HepG2 (cell line): ENCODE data around the gene SVOP. TPM values are rescaled to one million over a fixed set of nuclear protein-coding genes. Genes with fewer than 3 reads are reported as not detected.

Source experiments
- ATAC-seq: fragments of 200-7000 bp; cut with Tn5 transposase; 3 replicates; pipeline ENCODE4 v1.9.1; 2020; ENCODE audit warnings: mild to moderate bottlenecking, moderate library complexity
- BruUV-seq: library from RNA; stranded (reverse); fragments of 400-500 nt; replicated peaks from 2 replicates; lab custom pipeline; 2021; lab: Mats Ljungman, UMichigan
- CTCF ChIA-PET: fragments of 300-600 bp; formaldehyde crosslinking; extraction: SDS; loops from one replicate; lab custom pipeline; 2021; ENCODE audit warnings: low total read pairs, inconsistent platforms, low intra/inter-chr PET ratio; lab: Yijun Ruan, JAX
- POLR2A ChIA-PET: fragments of 350-600 bp; sonication (Branson Sonifier 250); formaldehyde crosslinking; loops from one replicate; lab custom pipeline; 2020; ENCODE audit warnings: antibody characterized with exemption, inconsistent platforms; lab: Yijun Ruan, JAX
- DNase-seq: peaks from one replicate; pipeline ENCODE4 v3.0.0-alpha.2; 2015; ENCODE audit warnings: low spot score
- FAIRE-seq: peaks from 3 replicates; lab custom pipeline; 2011; peaks lifted over from hg19 to GRCh38; lab: Jason Lieb, UNC
- H2AFZ ChIP-seq: one replicate; pipeline ENCODE4 v1.6.1; 2011; ENCODE audit warnings: low read length, inconsistent platforms
- H3K27ac ChIP-seq: fragments of 300-600 bp; 3 replicates; pipeline ENCODE4 v1.8.0; 2011; ENCODE audit warnings: mixed run types, mild to moderate bottlenecking, mixed read lengths, low read length, inconsistent platforms; ENCODE audit not compliant: insufficient read depth; ENCODE audit errors: extremely low read length
- H3K27me3 ChIP-seq, 2 experiments: fragments of 200-600 bp in 1 of 2; 2 replicates in 1 of 2; 3 replicates in 1 of 2; pipeline versions ENCODE4 v1.6.0 to v1.8.0; 2011; ENCODE audit warnings: low read length in 2 of 2, mild to moderate bottlenecking in 2 of 2, moderate library complexity in 2 of 2, inconsistent platforms in 1 of 2; ENCODE audit not compliant: insufficient read depth in 2 of 2, control insufficient read depth in 1 of 2
- H3K36me3 ChIP-seq, 2 experiments: fragments of 200-600 bp in 1 of 2; replicated peaks in 1 of 2; 2 replicates in 1 of 2; 3 replicates in 1 of 2; pipeline versions ENCODE4 v1.5.1 to v1.8.0; 2011; ENCODE audit warnings: low read length in 2 of 2, inconsistent platforms in 1 of 2; ENCODE audit not compliant: insufficient read depth in 2 of 2, control insufficient read depth in 1 of 2
- H3K4me1 ChIP-seq: 2 replicates; pipeline ENCODE4 v1.5.1; 2012; ENCODE audit warnings: low read length, inconsistent platforms; ENCODE audit not compliant: insufficient read depth
- H3K4me2 ChIP-seq: 2 replicates; pipeline ENCODE4 v1.6.0; 2011; ENCODE audit warnings: low read depth, low read length, inconsistent platforms
- H3K4me3 ChIP-seq, 3 experiments: fragments of 200-600 bp in 1 of 3; sonication (generic), shearing (Covaris generic) in 1 of 3; replicated peaks in 1 of 3; 2 replicates each; pipeline ENCODE4 v1.5.1; 2011 to 2016; ENCODE audit warnings: low read length in 3 of 3, inconsistent platforms in 2 of 3, low read depth in 2 of 3, mild to moderate bottlenecking in 2 of 3, control low read depth in 1 of 3, mixed read lengths in 1 of 3; ENCODE audit not compliant: insufficient read depth in 1 of 3
- H3K79me2 ChIP-seq: one replicate; pipeline ENCODE4 v1.6.1; 2011; ENCODE audit warnings: low read length, inconsistent platforms; ENCODE audit not compliant: insufficient read depth
- H3K9ac ChIP-seq: 2 replicates; pipeline ENCODE4 v1.6.0; 2011; ENCODE audit warnings: mild to moderate bottlenecking, low read depth, low read length, inconsistent platforms; ENCODE audit not compliant: insufficient read depth
- H3K9me3 ChIP-seq: 2 replicates; pipeline ENCODE4 v1.5.1; 2012; ENCODE audit warnings: mild to moderate bottlenecking, low read length
- H4K20me1 ChIP-seq: 2 replicates; pipeline ENCODE4 v1.6.0; 2011; ENCODE audit warnings: inconsistent platforms, mild to moderate bottlenecking, low read length, moderate library complexity; ENCODE audit not compliant: insufficient read depth
- FOXA1 ChIP-seq, 2 experiments: fragments of 450-650 bp in 1 of 2; sonication (generic) in 1 of 2; formaldehyde crosslinking in 1 of 2; IDR thresholded peaks; 2 replicates each; pipeline versions ENCODE4 v1.4.0 to v1.6.1; 2016 to 2020; ENCODE audit warnings: missing genetic modification reagents in 1 of 2
- ZNF253 ChIP-seq: sonication (generic); formaldehyde crosslinking; IDR thresholded peaks from 2 replicates; pipeline ENCODE4 v1.8.0; 2022; ENCODE audit warnings: mild to moderate bottlenecking, missing genetic modification reagents, borderline replicate concordance
- ZNF431 ChIP-seq: sonication (generic); formaldehyde crosslinking; IDR thresholded peaks from 2 replicates; pipeline ENCODE4 v1.9.0; 2022; ENCODE audit warnings: missing genetic modification reagents, low read depth, mild to moderate bottlenecking, borderline replicate concordance
- WGBS: methylation state at CpG from one replicate; pipeline ENCODE4 v1.1.6; 2017; ENCODE audit warnings: low lambda C conversion rate; 5-methylcytosine and 5-hydroxymethylcytosine counted together
- in situ Hi-C: cut with HindIII; loops from 2 replicates; pipeline ENCODE4 v1.10.0; 2017; ENCODE audit warnings: low pct_unique_long_range_greater_than_20kb; ENCODE audit not compliant: extremely low pct_ligation_motif_present
- intact Hi-C: fragments of 100-400 bp; cut with micrococcal nuclease; formaldehyde crosslinking; loops from one replicate; pipeline ENCODE4 v1.10.0; 2022; ENCODE audit not compliant: unreplicated experiment
- polyA plus RNA-seq, 8 experiments: library from polyadenylated mRNA; depleted of rRNA in 3 of 8; stranded (reverse) in 7 of 8; unstranded in 1 of 8; fragments of >200 nt; fragmentation: Illumina TruSeq in 4 of 8; extraction: Trizol in 4 of 8; gene quantifications; 2 replicates each; pipeline versions ENCODE4 v1.2.1 to v1.2.3, GENCODE V29; 2011 to 2016; ENCODE audit warnings: low read depth in 4 of 8, missing spikeins in 1 of 8, mixed read lengths in 1 of 8; ENCODE audit not compliant: insufficient read depth in 1 of 8
- total RNA-seq, 5 experiments: library from RNA; depleted of rRNA; stranded (reverse); fragments of >200 nt; fragmentation: Illumina TruSeq; extraction: Trizol; gene quantifications; 2 replicates each; pipeline ENCODE4 v1.2.3, GENCODE V29; 2016; ENCODE audit warnings: low read depth in 1 of 5
- TF ChIP-seq, protein P1 (sequence below): IDR thresholded peaks from 2 replicates; pipeline ENCODE4 v1.6.1; 2016; ENCODE audit warnings: low read depth, control low read depth
- TF ChIP-seq, protein P2 (sequence below): IDR thresholded peaks from 2 replicates; pipeline ENCODE4 v1.6.1; 2012; ENCODE audit warnings: low read depth, low read length, improper control_type of control experiment

The SVOP gene
- total and polyA plus RNA-seq, 2 of the 13 experiments (the other 11 are each of a cell fraction or from before 2014, with no cell fraction given), result not detected

GRCh38 chr12:108996320-108996719 is 24.5 kb downstream of the SVOP start:
- no peaks in the 10 kb centered on the region for H3K36me3 ChIP-seq
- in situ Hi-C loops, result no loop called here
- peaks cover 0 to 6% of the 10 kb centered on the region in 2 experiments; a peak in 1 of 5 replicates for H3K27me3 ChIP-seq
- no peaks in the 10 kb centered on the region for H4K20me1 ChIP-seq
- ChIA-PET POLR2A (no interaction called here), CTCF (no interaction called here)
- no peak overlapping the region for H3K4me2 ChIP-seq
- ATAC-seq (no peak), DNase-seq (no peak), FAIRE-seq (no peak)
- 71% methylated on average over 6 of the region's 6 CpGs for WGBS
- H3K4me1 ChIP-seq, result no peaks in the 10 kb centered on the region
- H3K27ac ChIP-seq, result no peak overlapping the region
- TF ChIP-seq, protein P1, sequence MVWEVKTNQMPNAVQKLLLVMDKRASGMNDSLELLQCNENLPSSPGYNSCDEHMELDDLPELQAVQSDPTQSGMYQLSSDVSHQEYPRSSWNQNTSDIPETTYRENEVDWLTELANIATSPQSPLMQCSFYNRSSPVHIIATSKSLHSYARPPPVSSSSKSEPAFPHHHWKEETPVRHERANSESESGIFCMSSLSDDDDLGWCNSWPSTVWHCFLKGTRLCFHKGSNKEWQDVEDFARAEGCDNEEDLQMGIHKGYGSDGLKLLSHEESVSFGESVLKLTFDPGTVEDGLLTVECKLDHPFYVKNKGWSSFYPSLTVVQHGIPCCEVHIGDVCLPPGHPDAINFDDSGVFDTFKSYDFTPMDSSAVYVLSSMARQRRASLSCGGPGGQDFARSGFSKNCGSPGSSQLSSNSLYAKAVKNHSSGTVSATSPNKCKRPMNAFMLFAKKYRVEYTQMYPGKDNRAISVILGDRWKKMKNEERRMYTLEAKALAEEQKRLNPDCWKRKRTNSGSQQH (CRISPR knock-in tag), result no peak
- TF ChIP-seq, protein P2, sequence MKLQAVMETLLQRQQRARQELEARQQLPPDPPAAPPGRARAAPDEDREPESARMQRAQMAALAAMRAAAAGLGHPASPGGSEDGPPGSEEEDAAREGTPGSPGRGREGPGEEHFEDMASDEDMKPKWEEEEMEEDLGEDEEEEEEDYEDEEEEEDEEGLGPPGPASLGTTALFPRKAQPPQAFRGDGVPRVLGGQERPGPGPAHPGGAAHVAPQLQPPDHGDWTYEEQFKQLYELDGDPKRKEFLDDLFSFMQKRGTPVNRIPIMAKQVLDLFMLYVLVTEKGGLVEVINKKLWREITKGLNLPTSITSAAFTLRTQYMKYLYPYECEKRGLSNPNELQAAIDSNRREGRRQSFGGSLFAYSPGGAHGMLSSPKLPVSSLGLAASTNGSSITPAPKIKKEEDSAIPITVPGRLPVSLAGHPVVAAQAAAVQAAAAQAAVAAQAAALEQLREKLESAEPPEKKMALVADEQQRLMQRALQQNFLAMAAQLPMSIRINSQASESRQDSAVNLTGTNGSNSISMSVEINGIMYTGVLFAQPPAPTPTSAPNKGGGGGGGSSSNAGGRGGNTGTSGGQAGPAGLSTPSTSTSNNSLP, result no peak
- TF ChIP-seq ZNF253 (CRISPR knock-in tag) (no peak), FOXA1 (IDR thresholded peaks at IDR 0.05) (no peak), FOXA1 (CRISPR knock-in tag; IDR thresholded peaks at IDR 0.05) (no peak), ZNF431 (no peak)
- no peak overlapping the region for H2AFZ ChIP-seq
- BruUV-seq, result no TSS peak
- H3K9me3 ChIP-seq, result no peaks in the 10 kb centered on the region
- no peaks in the 10 kb centered on the region for H3K79me2 ChIP-seq
- no peak overlapping the region for H3K9ac ChIP-seq
- intact Hi-C loops, result no loop called here
- H3K4me3 ChIP-seq, result no peak overlapping the region
